ENCODE measurements around the gene KCNJ14.

Gene KCNJ14

GRCh38 chr19:48469934-48470680 is 14.7 kb downstream of the KCNJ14 start:
- TF ChIP-seq ZBTB7A (IDR thresholded peaks at IDR 0.05; ENCODE audit: low read depth) (no peak), EGR1 (IDR thresholded peaks at IDR 0.05) (no peak), TCF12 (IDR thresholded peaks at IDR 0.05; ENCODE audit: low read depth) (no peak), USF1 (IDR thresholded peaks at IDR 0.05) (no peak), FOXM1 (IDR thresholded peaks at IDR 0.05; ENCODE audit: borderline replicate concordance, low read depth) (no peak), MAX (IDR thresholded peaks at IDR 0.05) (no peak), EP300 (IDR thresholded peaks at IDR 0.05; ENCODE audit: borderline replicate concordance) (no peak), YY1 (IDR thresholded peaks at IDR 0.05; ENCODE audit: low read depth) (no peak), TEAD4 (IDR thresholded peaks at IDR 0.05) (no peak), REST (IDR thresholded peaks at IDR 0.05; ENCODE audit: low read depth) (no peak), NFIC (IDR thresholded peaks at IDR 0.05) (no peak), RAD21 (IDR thresholded peaks at IDR 0.05; ENCODE audit: low read depth) (no peak)

- TF ChIP-seq CEBPB (IDR thresholded peaks at IDR 0.05) (no peak), TEAD4 (IDR thresholded peaks at IDR 0.05) (no peak), ZBTB7A (IDR thresholded peaks at IDR 0.05; ENCODE audit: low read depth) (no peak), EP300 (IDR thresholded peaks at IDR 0.05; ENCODE audit: borderline replicate concordance) (no peak), YY1 (IDR thresholded peaks at IDR 0.05; ENCODE audit: low read depth) (no peak), REST (IDR thresholded peaks at IDR 0.05; ENCODE audit: low read depth) (no peak), TAF1 (IDR thresholded peaks at IDR 0.05; ENCODE audit: low read depth) (no peak), NFIC (IDR thresholded peaks at IDR 0.05) (no peak), MAX (IDR thresholded peaks at IDR 0.05) (no peak), EGR1 (IDR thresholded peaks at IDR 0.05) (no peak)
Observed at GRCh38 chr19:48470856-48471255, 15.5 kb downstream of the KCNJ14 start.

- TF ChIP-seq REST (IDR thresholded peaks at IDR 0.05; ENCODE audit: low read depth) (no peak), RAD21 (IDR thresholded peaks at IDR 0.05; ENCODE audit: low read depth) (no peak), ZBTB7A (IDR thresholded peaks at IDR 0.05; ENCODE audit: low read depth) (no peak), NFIC (IDR thresholded peaks at IDR 0.05) (no peak), YY1 (IDR thresholded peaks at IDR 0.05; ENCODE audit: low read depth) (no peak)
Observed at GRCh38 chr19:48471836-48472235, 16.5 kb downstream of the KCNJ14 start.

- no peak for TF ChIP-seq TAF1 (IDR thresholded peaks at IDR 0.05; ENCODE audit: low read depth)
- no peak for TF ChIP-seq EP300 (IDR thresholded peaks at IDR 0.05; ENCODE audit: borderline replicate concordance)
- TF ChIP-seq USF1 (IDR thresholded peaks at IDR 0.05) = 0 out of 2 replicates have a peak, but pooled peaks have one; percentile 39
- TF ChIP-seq NFIC (IDR thresholded peaks at IDR 0.05) = no peak
- TF ChIP-seq MAX (IDR thresholded peaks at IDR 0.05) = no peak
- no peak for TF ChIP-seq CREB1 (IDR thresholded peaks at IDR 0.05; ENCODE audit: low read depth)
- no peak for TF ChIP-seq EGR1 (IDR thresholded peaks at IDR 0.05)
- TF ChIP-seq FOXM1 (IDR thresholded peaks at IDR 0.05; ENCODE audit: borderline replicate concordance, low read depth) = no peak
- no peak for TF ChIP-seq YY1 (IDR thresholded peaks at IDR 0.05; ENCODE audit: low read depth)
- TF ChIP-seq REST (IDR thresholded peaks at IDR 0.05; ENCODE audit: low read depth) = no peak
- TF ChIP-seq TCF12 (IDR thresholded peaks at IDR 0.05; ENCODE audit: low read depth) = no peak
- no peak for TF ChIP-seq CEBPB (IDR thresholded peaks at IDR 0.05)
- no peak for TF ChIP-seq RAD21 (IDR thresholded peaks at IDR 0.05; ENCODE audit: low read depth)
- TF ChIP-seq ZBTB7A (IDR thresholded peaks at IDR 0.05; ENCODE audit: low read depth) = no peak
- TF ChIP-seq TEAD4 (IDR thresholded peaks at IDR 0.05) = 0 out of 2 replicates have a peak, but pooled peaks have one; percentile 32
Observed at GRCh38 chr19:48473161-48473966, 18.0 kb downstream of the KCNJ14 start.
